22Rv1 (cell line): ENCODE measurements around the gene KCNN2.

ENCODE experiments used
- H3K27ac ChIP-seq: fragments of 450-650 bp; 2 replicates; pipeline ENCODE4 v1.5.1; 2017
- CTCF ChIP-seq: fragments of 450-650 bp; IDR thresholded peaks from 2 replicates; pipeline ENCODE4 v1.5.1; 2017; ENCODE audit warnings: mild to moderate bottlenecking
- ZFX ChIP-seq: fragments of 450-650 bp; IDR thresholded peaks from 2 replicates; pipeline ENCODE4 v1.6.1; 2017; ENCODE audit warnings: antibody characterized with exemption, borderline replicate concordance

KCNN2 gene

DNA sequence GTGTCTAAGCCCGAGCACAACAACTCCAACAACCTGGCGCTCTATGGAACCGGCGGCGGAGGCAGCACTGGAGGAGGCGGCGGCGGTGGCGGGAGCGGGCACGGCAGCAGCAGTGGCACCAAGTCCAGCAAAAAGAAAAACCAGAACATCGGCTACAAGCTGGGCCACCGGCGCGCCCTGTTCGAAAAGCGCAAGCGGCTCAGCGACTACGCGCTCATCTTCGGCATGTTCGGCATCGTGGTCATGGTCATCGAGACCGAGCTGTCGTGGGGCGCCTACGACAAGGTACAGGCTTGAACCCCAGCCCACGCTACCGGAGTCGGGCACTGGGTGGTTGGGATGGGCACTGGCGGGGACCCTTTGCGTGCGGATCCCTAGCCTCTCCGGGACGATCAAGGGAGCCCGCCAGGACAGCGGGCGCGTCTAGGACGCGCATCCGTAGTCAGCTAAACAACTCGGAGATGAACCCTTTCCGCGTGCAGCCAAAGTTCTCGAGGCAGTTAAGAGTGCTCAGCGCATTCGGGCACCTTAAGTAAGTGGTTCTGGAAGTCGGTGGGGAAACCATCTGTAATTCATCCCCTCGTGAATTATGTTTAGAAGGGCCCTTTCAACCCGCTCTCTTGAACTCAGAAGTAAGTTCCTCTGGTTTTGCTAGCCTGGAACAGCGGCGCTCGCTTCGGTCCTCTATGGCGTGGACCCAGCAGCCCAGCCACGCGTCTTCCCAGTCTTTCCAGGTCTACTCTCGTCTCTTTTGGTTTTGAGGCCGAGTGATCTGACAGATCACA, 1.3 kb downstream of the KCNN2 start:
- H3K27ac ChIP-seq, result peak overlapping the region; percentile 83
- TF ChIP-seq CTCF, result no peak
- no peak for TF ChIP-seq ZFX

DNA sequence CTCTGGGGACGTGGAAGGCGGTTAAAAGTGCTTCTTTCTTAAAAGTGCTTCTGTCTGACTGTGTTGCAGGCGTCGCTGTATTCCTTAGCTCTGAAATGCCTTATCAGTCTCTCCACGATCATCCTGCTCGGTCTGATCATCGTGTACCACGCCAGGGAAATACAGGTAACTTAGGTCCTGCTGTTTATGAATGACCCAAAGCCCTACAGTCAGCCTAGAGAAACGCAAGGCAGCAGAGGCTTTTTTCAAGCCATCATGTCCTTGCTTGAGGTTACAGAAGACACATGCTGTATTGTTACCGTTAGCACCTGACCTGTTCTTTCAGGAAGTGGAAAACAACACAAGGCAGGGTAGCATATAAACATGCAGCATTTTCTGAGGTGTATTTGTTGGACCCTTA, 2.0 kb downstream of the KCNN2 start:
- no peak for TF ChIP-seq ZFX
- TF ChIP-seq CTCF, result peak; percentile 12; the same call in 1 of the 2 replicates
- peak overlapping the region; percentile 83 for H3K27ac ChIP-seq

- TF ChIP-seq CTCF (no peak), ZFX (no peak)
- H3K27ac ChIP-seq, result no peak overlapping the region
Observed at GRCh38 chr5:114367029-114367428, 5.2 kb downstream of the KCNN2 start.

DNA sequence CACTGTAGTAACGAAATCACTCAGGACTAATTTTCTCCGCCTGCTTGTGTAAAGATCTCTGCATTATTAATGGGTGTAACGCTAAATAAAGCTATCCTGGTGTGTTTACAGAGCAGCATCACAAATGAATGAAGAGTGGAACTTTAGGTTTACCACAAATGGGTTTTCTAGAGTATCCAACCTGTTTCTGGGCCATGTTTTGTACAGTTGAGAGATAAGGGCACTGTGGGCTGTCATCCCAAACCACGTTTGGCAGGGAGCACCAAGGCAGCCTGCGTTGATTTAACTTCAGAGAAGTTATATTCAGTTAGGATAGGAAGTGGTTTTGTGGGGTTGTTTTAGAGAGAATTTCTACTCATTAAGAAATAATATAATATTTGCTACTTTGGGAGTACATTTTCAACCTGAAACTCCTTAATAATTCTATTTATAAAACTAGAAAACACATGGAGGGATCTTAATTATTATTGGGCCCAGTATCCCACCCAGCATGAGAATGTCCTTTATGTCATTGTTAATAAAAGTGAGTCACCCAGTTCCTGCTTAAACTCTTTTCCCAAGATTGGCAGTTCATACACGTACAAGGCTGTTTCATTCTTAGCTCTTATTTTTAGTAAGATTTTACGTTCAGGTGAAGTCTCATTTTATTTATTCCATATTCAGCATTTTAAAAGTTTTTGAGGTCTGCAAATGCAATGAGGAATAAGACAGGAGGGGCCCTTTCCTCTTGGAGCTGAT, 8.0 kb downstream of the KCNN2 start:
- H3K27ac ChIP-seq, result no peak overlapping the region
- TF ChIP-seq CTCF, result no peak
- TF ChIP-seq ZFX, result no peak

DNA sequence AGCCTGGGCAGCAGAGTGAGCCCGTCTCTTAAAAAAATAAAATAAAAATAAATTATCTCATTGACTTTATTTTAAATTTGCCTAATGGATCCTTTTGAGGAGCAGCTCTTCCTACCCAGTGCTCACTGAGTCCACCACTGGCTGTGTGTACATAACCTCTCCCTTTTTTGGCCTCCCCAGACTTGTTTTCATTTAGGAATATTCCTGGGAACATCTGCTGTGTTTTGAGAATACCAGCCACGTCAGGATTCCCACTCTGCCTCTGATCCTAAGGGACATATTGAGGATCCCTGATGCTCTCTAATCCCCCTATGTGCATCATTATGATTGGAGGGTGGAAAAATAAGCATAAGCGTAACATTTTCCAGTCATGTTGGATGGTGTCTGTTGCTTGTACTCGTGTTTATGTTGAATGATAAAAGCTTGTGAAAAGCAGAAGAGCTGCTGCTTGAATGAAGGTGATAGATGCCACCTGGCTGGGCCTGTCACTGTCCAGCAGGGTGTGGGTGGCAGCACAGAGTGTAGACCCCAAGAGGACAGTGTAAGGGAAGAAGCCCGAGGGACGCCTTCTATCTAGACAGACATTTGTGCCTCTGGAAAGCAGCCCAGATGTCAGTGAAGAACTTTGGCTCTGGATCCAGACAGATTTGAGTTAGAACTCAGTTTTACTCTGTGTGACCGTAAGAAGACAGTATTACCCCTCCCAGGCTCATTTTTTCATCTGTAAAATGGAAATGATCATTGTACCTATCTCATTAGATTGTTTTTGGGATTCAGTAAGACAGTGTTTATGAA, 15.4 kb downstream of the KCNN2 start:
- H3K27ac ChIP-seq, result peak overlapping the region; percentile 80
- TF ChIP-seq ZFX (no peak), CTCF (no peak)

DNA sequence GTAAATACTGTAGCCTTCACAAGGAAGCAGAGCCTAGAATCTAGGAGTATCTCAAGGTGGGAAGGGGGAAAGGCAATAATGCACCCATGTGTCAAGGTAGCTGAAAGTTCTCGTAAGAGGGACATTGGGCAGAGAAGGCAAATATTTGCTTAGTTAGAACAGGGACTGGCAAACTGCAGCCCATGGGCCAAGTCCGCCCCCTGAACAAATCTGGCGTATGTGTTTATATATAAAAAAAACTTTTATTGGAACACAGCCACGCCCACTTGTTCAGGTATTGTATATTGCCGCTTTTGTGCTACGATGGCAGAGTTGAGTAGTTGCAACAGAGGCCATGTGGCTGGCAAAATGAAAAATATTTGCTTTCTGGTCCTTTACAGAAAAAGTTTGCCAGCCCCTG, 16.1 kb downstream of the KCNN2 start:
- no peak for TF ChIP-seq CTCF
- no peak for TF ChIP-seq ZFX
- peak overlapping the region; percentile 80 for H3K27ac ChIP-seq
